Stomach (tissue), 9 donors: ENCODE data around the gene KDM2B. TPM values are rescaled to one million over a fixed set of nuclear protein-coding genes. Genes with fewer than 3 reads are reported as not detected.
A peak's percentile ranks its signal among the peaks of the same experiment; 100 is the strongest.

Experiments used
- DNase-seq, 2 donors: peaks; one replicate each; pipeline versions ENCODE4 v3.0.0 to v3.0.0-alpha.2; 2013 to 2019
- H3K27ac ChIP-seq, 5 donors: fragments of 200-600 bp in 4 of 5; sonication (generic) in 4 of 5; one replicate each; pipeline ENCODE4 v1.5.1; 2013 to 2019; ENCODE audit warnings: mild to moderate bottlenecking in 1 of 5, moderate library complexity in 1 of 5
- H3K27me3 ChIP-seq, 3 donors: fragments of 200-600 bp; sonication (generic); one replicate each; pipeline ENCODE4 v1.5.1; 2017 to 2019; ENCODE audit warnings: mixed run types in 1 of 3
- H3K36me3 ChIP-seq, 4 donors: fragments of 200-600 bp; sonication (generic); 1 replicate in 3 of 4; 2 replicates in 1 of 4; pipeline ENCODE4 v1.5.1; 2016 to 2019
- H3K4me1 ChIP-seq, 4 donors: fragments of 200-600 bp; sonication (generic); one replicate each; pipeline ENCODE4 v1.5.1; 2016 to 2019
- H3K4me3 ChIP-seq, 4 donors: fragments of 200-600 bp; sonication (generic) in 3 of 4; one replicate each; pipeline ENCODE4 v1.5.1; 2016 to 2019; ENCODE audit warnings: mild to moderate bottlenecking in 1 of 4
- H3K9me3 ChIP-seq, 4 donors: fragments of 200-600 bp; sonication (generic); one replicate each; pipeline ENCODE4 v1.5.1; 2016 to 2019
- EP300 ChIP-seq: sonication (generic); formaldehyde crosslinking; IDR thresholded peaks from one replicate; pipeline ENCODE4 v1.6.1; 2017; ENCODE audit warnings: antibody characterized with exemption
- POLR2A ChIP-seq, 4 donors: fragments of 450-650 bp; IDR thresholded peaks; one replicate each; pipeline ENCODE4 v1.6.1; 2016; ENCODE audit warnings: antibody characterized with exemption in 4 of 4, control low read depth in 2 of 4, mild to moderate bottlenecking in 1 of 4, moderate library complexity in 1 of 4
- POLR2AphosphoS5 ChIP-seq, 3 donors: sonication (generic); formaldehyde crosslinking; IDR thresholded peaks; one replicate each; pipeline ENCODE4 v1.6.1; 2016; ENCODE audit warnings: antibody characterized with exemption in 3 of 3
- WGBS, 5 donors: extraction: QIAGEN DNeasy Blood & Tissue Kit in 3 of 5; methylation state at CpG; one replicate each; pipeline versions ENCODE4 v1.1.5 to v1.1.7; 2013 to 2018; 5-methylcytosine and 5-hydroxymethylcytosine counted together
- intact Hi-C: fragments of 100-400 bp; cut with DNase I; formaldehyde crosslinking; loops from one replicate; pipeline ENCODE4 v1.15.1; 2023; ENCODE audit warnings: low total_unique reads
- polyA plus RNA-seq, 3 donors: library from polyadenylated mRNA; stranded (reverse); fragments of 200-250 nt; gene quantifications; one replicate each; pipeline ENCODE4 v1.2.3, GENCODE V29; 2013
- total RNA-seq, 5 donors: library from RNA; depleted of rRNA; stranded (reverse); fragments of >200 nt; gene quantifications; one replicate each; pipeline versions ENCODE4 v1.1.0 to v1.2.3, GENCODE V29; 2014 to 2016
- TF ChIP-seq, protein P1 (sequence below), 7 experiments: fragments of 450-650 bp in 4 of 7; fragments of 200-600 bp in 3 of 7; sonication (generic) in 3 of 7; IDR thresholded peaks; one replicate each; pipeline ENCODE4 v1.5.1; 2016 to 2019; ENCODE audit warnings: antibody characterized with exemption in 7 of 7, control low read depth in 2 of 7, mild to moderate bottlenecking in 1 of 7
- donor health status: healthy with polysubstance abuse.
- donor health status: Bipolar disorder and iron deficiency.
- donor health status: healthy.

KDM2B gene
- total and polyA plus RNA-seq, 8 donors: 5.8 to 72.8 (median 11.7) TPM

DNA sequence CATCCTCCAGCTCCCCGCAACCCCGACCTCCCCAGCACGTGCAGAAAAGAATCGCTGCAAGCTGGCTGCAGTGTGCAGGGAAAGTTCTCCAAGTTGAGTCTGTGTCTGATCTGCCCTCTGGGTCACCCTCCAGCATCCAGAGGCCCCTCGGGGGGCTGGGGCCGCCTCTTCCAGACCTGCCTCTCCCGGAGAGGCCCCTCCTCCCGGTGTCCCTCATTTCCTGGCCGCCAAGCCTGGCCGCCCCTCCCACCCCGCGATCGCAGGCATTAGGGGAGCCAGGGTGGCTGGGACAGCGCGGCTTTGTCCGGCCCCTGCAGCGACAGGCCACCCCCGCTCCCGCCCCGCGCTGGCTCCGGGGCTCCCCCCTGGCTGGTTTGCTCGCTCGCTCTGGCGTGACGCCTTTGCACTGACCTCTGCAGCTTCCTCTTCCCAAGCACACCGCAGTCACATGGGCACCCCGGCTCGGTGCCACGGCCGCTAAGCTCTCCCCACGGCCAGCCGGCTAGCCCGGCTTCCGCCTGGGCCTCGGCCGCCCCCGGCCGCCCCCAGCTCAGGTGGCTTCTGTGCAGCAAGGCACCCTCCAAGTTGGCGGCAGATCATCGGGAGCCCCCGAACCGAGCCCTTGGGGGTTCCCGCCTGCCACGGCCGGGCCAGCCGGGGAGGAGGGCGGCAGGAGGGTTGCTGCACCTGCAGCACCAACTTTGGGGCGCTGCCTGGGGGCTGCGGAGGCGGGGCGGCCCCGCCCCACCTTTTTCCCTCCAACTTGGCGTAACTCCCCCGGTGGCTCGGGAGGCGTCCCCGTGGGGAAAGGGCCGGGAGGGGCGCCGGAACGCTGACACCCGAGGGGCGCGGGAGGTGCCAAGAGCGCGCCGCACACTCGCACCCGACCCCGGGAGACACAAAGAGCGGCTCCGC lies 43.7 kb downstream of the KDM2B start:
- Histone ChIP-seq H3K4me1 (peaks cover 44 to 60% (median 54%) of the 10 kb centered on the region in 4 donors), H3K36me3 (peaks cover 0 to 17% (median 8%) of the 10 kb centered on the region in 4 donors), H3K9me3 (no peaks in the 10 kb centered on the region), H3K4me3 (peak overlapping the region; percentile 60 to 78 (median 63)), H3K27ac (peak overlapping the region; percentile 88 to 95 (median 91)), H3K27me3 (no peaks in the 10 kb centered on the region)
- peak; percentile 93 to 94 for DNase-seq
- WGBS, 5 donors: 0 to 1% (median 0%) methylated on average over 8 to 73 of the region's 73 CpGs
- intact Hi-C loops: no loop called here
- peak in 1 of 4 donors; percentile 44 for TF ChIP-seq POLR2A (IDR thresholded peaks at IDR 0.05)
- no peak for TF ChIP-seq EP300
- TF ChIP-seq POLR2AphosphoS5 (IDR thresholded peaks at IDR 0.05): peak; percentile 42 to 92 (median 85)
- TF ChIP-seq, protein P1, sequence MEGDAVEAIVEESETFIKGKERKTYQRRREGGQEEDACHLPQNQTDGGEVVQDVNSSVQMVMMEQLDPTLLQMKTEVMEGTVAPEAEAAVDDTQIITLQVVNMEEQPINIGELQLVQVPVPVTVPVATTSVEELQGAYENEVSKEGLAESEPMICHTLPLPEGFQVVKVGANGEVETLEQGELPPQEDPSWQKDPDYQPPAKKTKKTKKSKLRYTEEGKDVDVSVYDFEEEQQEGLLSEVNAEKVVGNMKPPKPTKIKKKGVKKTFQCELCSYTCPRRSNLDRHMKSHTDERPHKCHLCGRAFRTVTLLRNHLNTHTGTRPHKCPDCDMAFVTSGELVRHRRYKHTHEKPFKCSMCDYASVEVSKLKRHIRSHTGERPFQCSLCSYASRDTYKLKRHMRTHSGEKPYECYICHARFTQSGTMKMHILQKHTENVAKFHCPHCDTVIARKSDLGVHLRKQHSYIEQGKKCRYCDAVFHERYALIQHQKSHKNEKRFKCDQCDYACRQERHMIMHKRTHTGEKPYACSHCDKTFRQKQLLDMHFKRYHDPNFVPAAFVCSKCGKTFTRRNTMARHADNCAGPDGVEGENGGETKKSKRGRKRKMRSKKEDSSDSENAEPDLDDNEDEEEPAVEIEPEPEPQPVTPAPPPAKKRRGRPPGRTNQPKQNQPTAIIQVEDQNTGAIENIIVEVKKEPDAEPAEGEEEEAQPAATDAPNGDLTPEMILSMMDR (IDR thresholded peaks at IDR 0.05): no peak

DNA sequence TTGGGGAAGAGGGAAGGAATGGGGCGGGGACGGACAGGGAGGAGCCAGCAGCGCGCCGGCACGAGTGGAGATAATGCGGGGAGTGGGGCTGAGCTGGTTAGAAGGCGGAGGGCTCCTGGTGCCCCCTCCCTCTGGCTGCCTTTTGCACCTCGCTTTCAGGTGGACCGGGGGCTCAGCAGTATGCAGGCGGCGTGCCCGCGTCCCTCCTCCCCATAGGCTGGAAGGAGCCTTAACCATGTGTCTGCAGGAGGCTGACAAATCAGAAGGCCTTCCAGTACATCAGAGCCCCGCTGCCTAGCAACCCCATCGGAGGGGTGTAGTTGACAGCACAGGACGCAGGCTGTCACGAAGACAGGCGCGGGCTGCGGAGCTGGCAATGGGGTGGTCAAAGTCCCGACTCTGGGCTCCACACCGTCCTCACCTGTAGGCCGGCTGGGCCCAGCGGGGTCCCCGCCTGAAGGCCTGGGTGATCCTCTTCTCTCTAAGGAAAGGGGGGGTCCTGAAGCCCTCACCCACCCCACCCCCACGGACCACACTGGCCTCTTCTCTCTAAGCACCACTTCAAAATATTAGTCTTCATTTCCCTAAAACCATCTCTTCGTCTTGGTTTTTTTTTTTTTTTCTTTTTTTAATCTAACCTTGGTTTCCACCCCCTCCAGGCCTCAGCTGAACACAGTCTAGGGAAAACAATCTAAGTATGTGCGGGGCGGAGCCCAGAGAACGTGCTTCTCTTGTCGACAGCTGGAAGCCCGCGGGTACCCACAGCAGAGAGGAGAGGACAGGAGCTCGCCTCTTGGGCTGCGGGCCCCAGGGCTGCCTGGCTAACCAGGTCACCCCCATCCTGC lies 44.5 kb downstream of the KDM2B start:
- Histone ChIP-seq H3K9me3 (no peaks in the 10 kb centered on the region), H3K4me3 (peak overlapping the region; percentile 60 to 78 (median 63)), H3K36me3 (peaks cover 0 to 24% (median 8%) of the 10 kb centered on the region in 4 donors), H3K27me3 (no peaks in the 10 kb centered on the region), H3K4me1 (peaks cover 44 to 63% (median 54%) of the 10 kb centered on the region in 4 donors), H3K27ac (peak overlapping the region; percentile 88 to 95 (median 91))
- DNase-seq: peak; percentile 78 to 95
- TF ChIP-seq EP300: no peak
- peak in 1 of 3 donors; percentile 44 for TF ChIP-seq POLR2AphosphoS5 (IDR thresholded peaks at IDR 0.05)
- 3 to 14% (median 7%) methylated on average over 29 to 36 of the region's 36 CpGs for WGBS, 5 donors
- intact Hi-C loops: no loop called here

DNA sequence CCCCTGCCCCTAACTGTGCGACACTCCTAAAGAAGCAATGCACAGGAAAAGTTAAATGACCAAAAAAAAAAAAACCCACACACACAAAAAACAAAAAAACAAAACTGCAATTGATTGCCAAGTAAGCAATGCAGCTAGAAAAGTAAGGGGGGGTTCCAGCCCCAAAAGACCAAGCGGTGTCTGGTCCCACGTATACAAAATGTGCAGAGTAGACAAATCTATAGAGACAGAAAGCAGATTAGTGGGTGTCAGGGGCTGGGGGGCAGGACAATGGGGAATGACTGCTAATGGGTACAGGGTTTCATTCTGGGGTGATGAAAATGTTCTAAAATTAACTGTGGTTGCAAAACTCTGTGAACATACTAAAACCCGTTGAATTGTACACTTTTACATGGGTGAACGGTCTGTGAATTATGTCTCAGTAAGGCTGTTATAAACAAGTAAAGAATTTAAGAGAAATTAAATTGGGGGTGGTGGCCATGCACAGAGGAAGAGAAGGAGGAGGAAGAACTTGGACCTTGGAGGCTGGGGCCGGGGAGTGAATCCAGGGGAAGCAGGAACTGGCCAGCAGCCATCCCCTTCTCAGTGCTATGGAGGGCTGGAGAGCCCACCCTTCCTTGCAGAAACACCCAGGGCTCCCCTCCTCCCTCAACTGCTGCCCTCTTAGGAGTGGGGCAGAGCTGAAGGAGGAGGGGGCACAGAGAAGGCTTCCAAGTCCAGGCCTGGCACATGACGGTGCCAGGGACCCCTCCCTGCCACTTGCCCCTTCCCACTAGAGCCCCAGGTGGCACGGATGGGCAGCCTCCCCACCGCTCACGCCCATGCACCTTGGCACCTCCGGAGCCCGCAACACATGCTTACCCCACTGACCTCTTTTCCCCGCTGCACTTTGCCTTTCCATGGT lies 45.4 kb downstream of the KDM2B start:
- H3K9me3 ChIP-seq: no peaks in the 10 kb centered on the region
- H3K27ac ChIP-seq: peak overlapping the region; percentile 88 to 95 (median 91)
- TF ChIP-seq, protein P1 (IDR thresholded peaks at IDR 0.05): no peak
- TF ChIP-seq POLR2A (IDR thresholded peaks at IDR 0.05): no peak
- no peak for TF ChIP-seq EP300
- no peak for TF ChIP-seq POLR2AphosphoS5 (IDR thresholded peaks at IDR 0.05)
- intact Hi-C loops: no loop called here
- DNase-seq: peak in 1 of 2 donors; percentile 56
- H3K4me1 ChIP-seq: peaks cover 48 to 72% (median 60%) of the 10 kb centered on the region in 4 donors
- 29 to 37% (median 33%) methylated on average over 12 to 13 of the region's 13 CpGs for WGBS, 5 donors
- H3K4me3 ChIP-seq: peak overlapping the region; percentile 60 to 78 (median 63)
- H3K27me3 ChIP-seq: no peaks in the 10 kb centered on the region
- peaks cover 0 to 30% (median 8%) of the 10 kb centered on the region in 4 donors for H3K36me3 ChIP-seq

DNA sequence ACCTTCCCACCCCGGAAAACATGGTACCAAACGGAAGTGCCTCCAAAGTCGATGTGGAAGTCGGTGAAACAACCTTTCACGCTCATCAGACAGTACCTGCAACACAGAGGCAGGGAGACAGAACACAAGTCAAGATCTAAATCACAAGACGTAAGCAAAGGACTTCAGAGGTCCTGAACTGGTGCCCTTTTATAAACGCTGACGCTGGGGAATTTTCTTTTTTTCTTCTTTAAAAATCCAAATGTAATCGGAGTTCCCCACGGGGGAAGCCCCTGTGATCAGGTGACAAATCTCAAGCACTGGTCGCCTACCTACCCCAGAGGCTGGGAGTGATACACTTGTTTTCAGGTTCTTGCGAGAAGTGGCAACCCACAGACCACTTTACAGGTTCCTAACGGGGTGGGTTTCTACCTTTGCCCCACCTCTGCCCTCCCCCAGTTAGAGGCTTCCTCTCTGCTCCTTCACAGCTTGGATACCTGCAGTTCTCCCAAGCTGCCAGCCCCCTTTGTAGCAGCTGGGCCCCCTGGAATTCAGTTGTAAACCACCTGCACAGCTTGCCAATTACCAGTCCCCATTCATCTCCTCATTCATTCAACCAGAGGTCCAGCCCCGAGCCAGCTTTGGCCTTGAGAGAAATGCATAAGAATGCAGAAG lies 46.2 kb downstream of the KDM2B start:
- intact Hi-C loops: no loop called here
- no peak for DNase-seq
- H3K27ac ChIP-seq: peak overlapping the region in 2 of 5 donors; percentile 35 to 95
- WGBS, 5 donors: 75 to 83% (median 80%) methylated on average over 14 of the region's 14 CpGs
- H3K4me1 ChIP-seq: peaks cover 51 to 75% (median 64%) of the 10 kb centered on the region in 4 donors
- TF ChIP-seq POLR2AphosphoS5 (IDR thresholded peaks at IDR 0.05) (no peak), POLR2A (IDR thresholded peaks at IDR 0.05) (no peak), EP300 (no peak)
- TF ChIP-seq, protein P1 (IDR thresholded peaks at IDR 0.05): no peak
- no peaks in the 10 kb centered on the region for H3K9me3 ChIP-seq
- H3K4me3 ChIP-seq: no peak overlapping the region
- H3K27me3 ChIP-seq: no peaks in the 10 kb centered on the region
- peaks cover 0 to 30% (median 8%) of the 10 kb centered on the region in 4 donors for H3K36me3 ChIP-seq
